Activated T-cell treated with anti-CD3 and anti-CD28 coated beads for 1 hour (primary cell): ENCODE measurements around the gene CFAP46.

ENCODE experiments used
- DNase-seq: peaks from one replicate; pipeline ENCODE4 v3.0.0-alpha.2; 2020; ENCODE audit warnings: low read depth

CFAP46 gene

DNA sequence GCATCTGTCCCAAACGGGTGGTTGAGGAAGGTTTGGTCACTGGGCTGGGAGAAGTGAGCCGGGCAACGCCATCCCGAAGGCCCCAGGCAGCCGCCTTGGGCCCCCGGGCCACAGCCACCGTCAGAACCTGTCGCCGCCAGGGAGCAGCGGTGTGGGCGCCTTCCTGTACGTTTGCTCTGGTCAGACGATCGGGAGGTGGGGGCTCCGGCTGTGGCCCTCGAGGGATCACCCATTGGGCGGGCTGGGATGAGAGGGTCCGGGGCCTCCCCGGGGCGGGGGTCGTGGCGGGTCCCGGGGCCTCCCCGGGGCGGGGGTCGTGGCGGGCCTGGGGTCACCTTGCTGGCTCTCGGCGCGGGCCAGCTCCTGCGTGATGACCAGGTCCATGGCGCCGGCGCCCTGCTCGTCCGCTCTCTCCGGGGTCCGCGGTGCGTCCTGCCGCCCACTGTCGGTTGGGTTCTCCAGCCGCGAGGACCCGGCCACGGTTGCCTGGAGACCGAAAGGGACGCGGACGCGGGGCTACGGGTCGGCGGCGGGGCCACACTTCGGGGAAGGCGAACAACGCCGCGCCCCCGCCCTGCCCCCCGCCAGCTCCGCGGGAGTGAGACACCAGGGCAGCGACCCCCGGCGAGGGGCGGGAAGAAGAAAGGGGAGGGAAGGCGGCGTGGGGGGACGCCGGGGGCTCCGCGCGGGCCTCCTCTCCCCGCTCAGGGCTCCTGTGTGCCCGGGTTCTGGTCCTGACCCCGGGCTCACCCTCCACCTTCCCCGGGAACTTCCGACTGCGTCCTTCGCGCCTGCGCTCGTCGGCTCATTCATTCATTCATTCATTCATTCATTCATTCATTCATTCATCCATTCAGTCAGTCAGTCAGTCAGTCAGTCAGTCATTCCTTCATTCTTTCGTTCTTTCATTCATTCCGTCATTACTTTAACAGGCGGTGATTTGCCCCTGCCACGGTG, at the start of gene CFAP46:
TSS of gene CFAP46 (minus strand) at position 470 of the 957 bp plus-strand sequence. CDS start at position 384, 86 bp downstream.
- no peak for DNase-seq

DNA sequence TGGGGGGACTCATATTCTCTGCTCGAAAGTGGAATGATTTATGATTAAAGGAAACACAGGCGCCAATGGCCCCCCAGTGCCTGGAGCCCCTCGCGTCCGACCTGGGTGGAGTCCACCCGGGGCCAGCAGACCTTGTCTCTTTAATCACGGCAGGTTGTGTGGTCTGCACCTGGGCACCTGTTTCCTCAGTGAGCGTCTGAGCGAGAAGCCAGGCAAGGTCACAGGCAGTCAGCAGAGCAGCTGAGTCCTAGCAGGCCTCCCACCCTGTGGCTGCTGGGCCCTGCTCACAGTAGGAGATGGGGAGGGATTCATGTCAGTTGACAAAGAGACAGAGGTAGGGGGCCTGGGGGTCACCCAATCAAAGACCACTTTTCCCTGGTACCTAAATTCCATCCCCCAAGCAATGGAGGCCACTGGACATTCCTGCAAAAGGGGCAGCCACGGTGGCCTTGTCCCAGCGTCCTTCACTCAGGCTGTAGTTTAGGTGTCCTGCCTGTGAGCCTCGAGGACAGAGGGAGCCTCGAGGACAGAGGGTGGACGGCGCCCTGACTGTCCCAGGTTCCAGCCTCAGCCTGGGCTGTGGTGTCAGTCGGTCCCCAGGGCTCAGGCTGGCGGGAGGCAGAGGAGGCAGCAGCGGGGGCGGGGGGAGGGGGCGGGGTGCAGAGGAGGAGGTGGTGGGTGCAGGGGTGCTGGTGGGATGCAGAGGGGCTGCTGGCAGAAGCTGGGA, 49.5 kb upstream of the CFAP46 start:
- no peak for DNase-seq

DNA sequence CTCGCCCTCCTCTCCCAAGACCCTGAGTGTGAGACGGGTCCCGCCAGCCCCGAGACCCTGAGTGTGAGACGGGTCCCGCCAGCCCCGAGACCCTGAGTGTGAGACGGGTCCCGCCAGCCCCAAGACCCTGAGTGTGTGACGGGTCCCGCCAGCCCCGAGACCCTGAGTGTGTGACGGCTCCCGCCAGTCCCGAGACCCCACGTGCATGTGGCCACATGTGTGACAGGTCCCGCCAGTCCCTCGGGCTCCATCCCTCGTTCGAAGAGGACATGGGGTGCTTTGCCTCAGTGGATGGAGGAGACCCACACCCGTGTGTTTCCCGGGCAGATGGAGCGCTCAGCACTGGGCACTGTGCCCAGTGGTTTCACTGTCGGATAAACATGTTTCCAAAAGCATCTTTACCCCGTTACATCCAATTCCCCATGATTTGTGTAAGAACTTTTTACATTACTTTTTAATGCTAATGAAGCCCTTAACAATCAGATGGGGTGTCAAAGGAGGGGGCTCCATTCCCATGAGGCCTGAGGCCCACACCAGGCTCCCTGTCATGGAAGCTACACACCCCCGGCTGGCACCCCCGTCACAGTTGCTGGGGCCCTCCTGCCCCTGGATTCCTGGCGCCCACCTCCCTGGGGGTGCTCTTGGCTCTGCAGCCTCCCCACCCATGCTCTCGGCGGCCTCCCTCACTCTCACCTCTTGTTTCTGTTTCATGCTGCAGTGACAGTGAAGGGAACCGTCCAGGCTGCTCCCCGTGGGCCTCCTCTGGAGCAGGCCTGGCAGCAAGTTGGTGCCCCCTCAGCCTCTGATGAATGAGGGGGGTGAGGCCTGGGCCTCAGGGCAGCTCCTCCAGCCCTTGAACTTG, 48.5 kb upstream of the CFAP46 start:
- DNase-seq, result no peak

GRCh38 chr10:132989476-132990415, 47.4 kb upstream of the CFAP46 start:
- DNase-seq, result no peak

DNA sequence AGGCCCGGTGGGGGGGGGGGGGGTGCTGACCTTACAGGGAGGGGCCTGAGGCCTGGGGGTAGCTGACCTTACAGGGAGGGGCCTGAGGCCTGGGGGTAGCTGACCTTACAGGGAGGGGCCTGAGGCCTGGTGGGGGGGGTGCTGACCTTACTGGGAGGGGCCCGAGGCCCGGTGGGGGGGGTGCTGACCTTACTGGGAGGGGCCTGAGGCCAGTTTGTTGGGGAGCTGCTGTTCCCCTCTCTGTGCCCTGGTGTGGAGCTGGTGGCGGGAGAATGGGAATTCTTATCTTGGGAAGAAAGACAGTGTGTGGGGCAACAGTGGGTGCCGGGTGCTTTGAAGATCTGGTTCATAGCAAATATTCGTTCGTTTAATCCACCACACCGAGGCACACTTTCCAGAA, 46.6 kb upstream of the CFAP46 start:
- no peak for DNase-seq

GRCh38 chr10:132987671-132988571, 45.6 kb upstream of the CFAP46 start:
- no peak for DNase-seq

DNA sequence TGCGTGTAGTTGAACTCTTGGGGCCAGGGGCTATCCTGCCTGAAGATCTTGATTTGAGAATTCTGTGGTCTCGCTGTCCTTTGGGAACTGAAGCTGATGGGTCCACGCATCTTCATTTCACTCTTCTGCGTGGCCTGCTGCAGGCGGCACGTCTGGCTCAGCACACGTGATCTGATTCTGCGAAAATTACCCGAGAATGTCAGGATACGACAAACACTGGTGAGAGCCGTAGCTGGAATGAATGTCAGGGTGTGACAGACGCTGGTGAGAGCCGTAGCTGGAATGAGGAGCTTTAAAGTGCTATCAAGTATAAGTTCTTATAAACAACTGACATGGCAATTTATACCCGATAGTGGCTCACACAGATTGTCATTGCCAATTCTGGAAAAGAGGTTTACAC, 44.6 kb upstream of the CFAP46 start:
- no peak for DNase-seq

DNA sequence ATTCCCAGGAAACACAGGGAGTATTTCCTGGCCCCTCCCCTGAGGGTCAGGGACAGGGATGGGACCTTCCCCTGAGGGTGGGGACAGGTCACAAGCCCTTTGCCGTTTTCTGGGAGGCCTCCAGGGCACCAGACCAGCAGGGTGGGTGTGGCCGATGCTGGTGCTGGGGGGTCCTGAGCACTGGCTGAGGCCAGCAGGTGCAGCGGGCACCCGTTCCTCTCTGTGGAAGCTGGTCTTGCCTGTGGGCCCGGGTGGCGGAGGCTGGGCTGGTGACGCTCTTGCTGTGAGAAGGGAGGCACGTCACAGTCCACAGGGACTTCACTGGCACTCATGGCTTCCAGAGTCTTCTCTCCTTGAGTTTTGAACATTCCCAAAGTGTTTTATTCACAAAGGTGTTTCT, 44.2 kb upstream of the CFAP46 start:
- DNase-seq, result no peak

GRCh38 chr10:132986076-132986475, 43.7 kb upstream of the CFAP46 start:
- DNase-seq, result no peak

GRCh38 chr10:132985546-132985900, 43.2 kb upstream of the CFAP46 start:
- no peak for DNase-seq

DNA sequence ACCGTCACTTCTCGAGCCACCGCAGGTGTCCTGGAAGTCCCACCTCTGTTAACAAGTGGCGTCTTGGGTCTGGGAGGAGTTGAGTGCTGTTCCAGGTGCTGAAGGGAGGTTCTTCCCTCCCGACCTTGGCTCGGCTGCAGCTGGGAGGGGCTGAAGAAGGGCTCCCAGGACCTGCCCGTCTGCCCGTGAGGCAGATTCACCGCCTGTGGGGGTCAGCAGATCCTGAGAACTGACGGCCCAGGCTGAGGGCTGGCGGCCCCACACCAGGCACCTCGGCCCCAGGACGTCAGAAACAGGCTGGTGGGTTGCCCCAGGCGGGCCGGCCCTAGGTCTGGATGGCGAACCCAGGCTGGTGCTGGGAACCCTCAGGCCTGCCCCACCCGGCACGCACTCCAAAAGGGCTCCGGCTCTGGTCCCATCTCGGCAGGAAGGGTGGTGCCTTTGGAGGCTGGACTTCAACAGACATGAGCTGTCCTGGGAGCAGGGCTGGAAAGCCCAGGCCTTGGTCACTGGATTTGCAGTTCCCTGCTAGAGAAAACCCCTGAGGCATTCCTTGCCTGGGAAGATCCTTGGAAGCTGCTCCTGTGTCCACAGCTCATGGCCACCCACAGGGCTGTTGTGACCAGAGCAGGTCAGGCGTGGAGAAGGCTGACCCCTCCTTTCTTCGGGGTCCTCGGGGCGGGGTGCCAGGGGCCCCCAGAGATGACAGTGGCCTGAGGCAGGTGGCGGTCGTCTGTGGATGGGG, 42.6 kb upstream of the CFAP46 start:
- DNase-seq, result no peak

GRCh38 chr10:132984008-132984295, 41.6 kb upstream of the CFAP46 start:
- DNase-seq, result no peak

GRCh38 chr10:132983252-132984007, 41.1 kb upstream of the CFAP46 start:
- DNase-seq, result no peak

- no peak for DNase-seq
Observed at GRCh38 chr10:132982301-132982989, 40.1 kb upstream of the CFAP46 start.

DNA sequence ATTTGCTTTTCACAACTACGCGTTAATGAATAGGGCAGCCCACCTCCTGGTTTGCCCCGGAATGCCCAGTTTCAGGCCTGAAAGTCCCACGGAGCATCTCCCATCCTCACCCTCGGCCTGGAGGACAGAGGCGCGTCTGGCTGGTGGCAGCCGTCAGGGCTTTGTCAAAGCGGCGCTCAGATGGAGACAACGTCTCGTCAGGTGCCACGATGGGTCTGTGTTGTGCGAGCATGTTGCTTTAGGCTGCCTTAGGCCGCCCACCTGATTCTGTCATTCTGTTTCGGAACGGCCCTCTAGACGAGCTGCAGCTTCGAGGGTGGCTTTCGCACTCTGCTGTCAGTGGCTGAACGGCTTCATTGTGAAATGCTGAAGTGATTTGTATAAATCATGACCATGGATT, 39.4 kb upstream of the CFAP46 start:
- DNase-seq, result no peak

- DNase-seq, result no peak
Observed at GRCh38 chr10:132981173-132981555, 38.8 kb upstream of the CFAP46 start.

DNA sequence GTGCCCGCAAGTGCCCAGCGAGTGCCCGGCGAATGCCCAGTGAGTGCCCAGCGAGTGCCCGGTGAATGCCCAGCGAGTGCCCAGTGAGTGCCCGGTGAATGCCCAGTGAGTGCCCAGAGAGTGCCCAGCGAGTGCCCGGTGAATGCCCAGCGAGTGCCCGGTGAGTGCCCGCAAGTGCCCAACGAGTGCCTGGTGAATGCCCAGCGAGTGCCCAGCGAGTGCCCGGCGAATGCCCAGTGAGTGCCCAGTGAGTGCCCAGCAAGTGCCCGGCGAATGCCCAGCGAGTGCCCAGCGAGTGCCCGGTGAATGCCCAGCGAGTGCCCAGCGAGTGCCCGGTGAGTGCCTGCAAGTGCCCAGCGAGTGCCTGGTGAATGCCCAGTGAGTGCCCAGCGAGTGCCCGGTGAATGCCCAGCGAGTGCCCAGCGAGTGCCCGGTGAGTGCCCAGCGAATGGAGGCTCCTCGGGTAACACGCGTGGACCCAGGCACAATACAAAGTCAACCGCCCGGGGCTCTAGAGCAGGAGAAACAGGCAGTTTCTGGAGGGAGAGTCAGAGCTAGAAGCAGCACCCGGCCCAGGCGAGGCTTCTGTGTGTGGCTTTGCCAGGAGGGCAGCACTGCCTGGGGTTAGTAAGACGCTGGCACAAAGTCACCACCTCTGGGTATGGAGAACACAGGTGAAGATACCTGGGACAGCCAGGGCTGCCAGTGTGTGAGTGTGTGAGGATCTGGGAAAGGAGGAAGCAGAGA, 38.2 kb upstream of the CFAP46 start:
- DNase-seq, result no peak
